H1 (cell line): ENCODE measurements around the gene ZFP3. TPM values are rescaled to one million over a fixed set of nuclear protein-coding genes. Genes with fewer than 3 reads are reported as not detected.
A peak's percentile ranks its signal among the peaks of the same experiment; 100 is the strongest.

Experiments used
- ATF2 ChIP-seq: IDR thresholded peaks from 2 replicates; pipeline ENCODE4 v1.6.1; 2012; ENCODE audit warnings: low read length, inconsistent platforms
- CEBPB ChIP-seq: IDR thresholded peaks from 2 replicates; pipeline ENCODE4 v1.6.1; 2012; ENCODE audit warnings: low read depth, low read length
- CTCF ChIP-seq, 3 experiments: IDR thresholded peaks; 1 replicate in 2 of 3; 2 replicates in 1 of 3; pipeline versions ENCODE4 v1.5.1 to v1.6.1; 2011; ENCODE audit warnings: low read length in 3 of 3, mild to moderate bottlenecking in 3 of 3, inconsistent platforms in 2 of 3, low read depth in 1 of 3, moderate library complexity in 1 of 3; ENCODE audit not compliant: insufficient read depth in 1 of 3; ENCODE audit errors: control extremely low read depth in 1 of 3
- EGR1 ChIP-seq: IDR thresholded peaks from 2 replicates; pipeline ENCODE4 v1.6.1; 2011; ENCODE audit warnings: low read depth, low read length, borderline replicate concordance
- HDAC2 ChIP-seq, 2 experiments: fragments of 300-600 bp in 1 of 2; sonication (generic) in 1 of 2; IDR thresholded peaks; 2 replicates each; pipeline ENCODE4 v1.6.1; 2011 to 2012; ENCODE audit warnings: low read depth in 2 of 2, low read length in 2 of 2, mild to moderate bottlenecking in 2 of 2, moderate library complexity in 2 of 2, borderline replicate concordance in 1 of 2, inconsistent platforms in 1 of 2
- KDM4A ChIP-seq: IDR thresholded peaks from one replicate; pipeline ENCODE4 v1.7.1; 2012; ENCODE audit warnings: low read depth, mild to moderate bottlenecking, moderate library complexity, low read length, inconsistent platforms; ENCODE audit not compliant: severe bottlenecking
- NANOG ChIP-seq: IDR thresholded peaks from 2 replicates; pipeline ENCODE4 v1.6.1; 2011; ENCODE audit warnings: low read length, low read depth, mild to moderate bottlenecking, inconsistent platforms; ENCODE audit not compliant: insufficient read depth, poor library complexity, severe bottlenecking
- NRF1 ChIP-seq: IDR thresholded peaks from 2 replicates; pipeline ENCODE4 v1.6.1; 2011; ENCODE audit warnings: mild to moderate bottlenecking, low read depth, low read length, improper control_type of control experiment
- PHF8 ChIP-seq: fragments of 200-600 bp; sonication (generic); conservative IDR thresholded peaks from 2 replicates; pipeline ENCODE4 v1.7.1; 2012; ENCODE audit warnings: low read depth, mild to moderate bottlenecking, inconsistent platforms, low read length, moderate library complexity
- RBBP5 ChIP-seq: IDR thresholded peaks from 2 replicates; pipeline ENCODE4 v1.7.1; 2012; ENCODE audit warnings: low read depth, mild to moderate bottlenecking, inconsistent platforms, low read length, moderate library complexity, borderline replicate concordance
- RNF2 ChIP-seq: fragments of 200-900, 300-1000 bp; sonication (generic); IDR thresholded peaks from 2 replicates; pipeline ENCODE4 v1.7.1; 2016; ENCODE audit warnings: borderline replicate concordance, low read depth, mild to moderate bottlenecking, antibody characterized with exemption, low read length; ENCODE audit not compliant: poor library complexity, severe bottlenecking; ENCODE audit errors: missing control alignments
- RXRA ChIP-seq: IDR thresholded peaks from 2 replicates; pipeline ENCODE4 v1.6.1; 2011; ENCODE audit warnings: low read depth, mild to moderate bottlenecking, low read length, moderate library complexity; ENCODE audit not compliant: insufficient read depth
- SP4 ChIP-seq: IDR thresholded peaks from 2 replicates; pipeline ENCODE4 v1.6.1; 2012; ENCODE audit warnings: low read length, inconsistent platforms
- SUZ12 ChIP-seq: fragments of 200-600 bp; sonication (generic); IDR thresholded peaks from 2 replicates; pipeline ENCODE4 v1.6.1; 2012; ENCODE audit warnings: mild to moderate bottlenecking, inconsistent platforms, low read length, moderate library complexity, mixed read lengths
- TAF7 ChIP-seq: optimal IDR thresholded peaks from 2 replicates; pipeline ENCODE3; 2011; ENCODE audit warnings: low read depth, mild to moderate bottlenecking, inconsistent platforms, low read length, moderate library complexity, borderline replicate concordance
- TCF12 ChIP-seq: IDR thresholded peaks from 2 replicates; pipeline ENCODE4 v1.6.1; 2011; ENCODE audit warnings: low read depth, mild to moderate bottlenecking, low read length
- YY1 ChIP-seq: IDR thresholded peaks from 2 replicates; pipeline ENCODE4 v1.6.1; 2011; ENCODE audit warnings: low read depth, mild to moderate bottlenecking, low read length
- ZNF274 ChIP-seq: IDR thresholded peaks from 2 replicates; pipeline ENCODE4 v1.7.0; 2012; ENCODE audit warnings: low read length, borderline replicate concordance; ENCODE audit errors: extremely low read depth
- polyA plus RNA-seq, 7 experiments: library from polyadenylated mRNA; depleted of rRNA in 3 of 7; stranded (reverse) in 5 of 7; unstranded in 2 of 7; fragments of >200 nt in 5 of 7; fragments of 200-250 nt in 2 of 7; gene quantifications; 1 replicate in 5 of 7; 2 replicates in 1 of 7; 4 replicates in 1 of 7; pipeline versions ENCODE4 v1.2.1 to v1.2.3, GENCODE V29; 2011 to 2013; ENCODE audit warnings: missing spikeins in 2 of 7, mixed read lengths in 2 of 7
- total RNA-seq: library from RNA; stranded (reverse); fragmentation: NEBNext Ultra II Directional; extraction: Animal tissue kit (Norgen Biotek cat#: 25700); gene quantifications from 2 replicates; pipeline ENCODE4 v1.2.1, GENCODE V29; 2021

ZFP3 gene
- total and polyA plus RNA-seq, 2 of the 8 experiments (the other 6 are each of a cell fraction or from before 2014, with no cell fraction given): 0.15 to 0.44 TPM

- TF ChIP-seq HDAC2 (IDR thresholded peaks at IDR 0.05; ENCODE audit: borderline replicate concordance in 1 of 2, low read depth in 2 of 2, low read length in 2 of 2): 0 out of 4 replicates have a peak, but pooled peaks of 1 of the 2 experiments have one; percentile 54
- TF ChIP-seq NRF1: no peak
- TF ChIP-seq SUZ12: no peak
- no peak for TF ChIP-seq RNF2
- TF ChIP-seq YY1: peak; percentile 10; the same call in 1 of the 2 replicates
- peak; percentile 79 for TF ChIP-seq EGR1
- TF ChIP-seq PHF8: peak; percentile 76
- no peak for TF ChIP-seq NANOG
- peak; percentile 99 for TF ChIP-seq KDM4A
- TF ChIP-seq CTCF (IDR thresholded peaks at IDR 0.05; ENCODE audit: control extremely low read depth in 1 of 3, insufficient read depth in 1 of 3, low read depth in 1 of 3, low read length in 3 of 3): no peak
- no peak for TF ChIP-seq ATF2
- TF ChIP-seq RBBP5: 0 out of 2 replicates have a peak, but pooled peaks have one; percentile 54
- TF ChIP-seq TCF12: 0 out of 2 replicates have a peak, but pooled peaks have one; percentile 56
- TF ChIP-seq TAF7: peak; percentile 58
- TF ChIP-seq ZNF274: no peak
- TF ChIP-seq RXRA: no peak
- TF ChIP-seq CEBPB: no peak
- TF ChIP-seq SP4: no peak
Observed at GRCh38 chr17:5097101-5097834, 19.0 kb downstream of the ZFP3 start (continued).
